Endothelial cell (in vitro differentiated cells): Measurements from ENCODE around the gene IRF1. TPM values are rescaled to one million over a fixed set of nuclear protein-coding genes. Genes with fewer than 3 reads are reported as not detected.

Source experiments
- DNase-seq: peaks from one replicate; pipeline ENCODE4 v3.0.0; 2021; ENCODE audit warnings: low spot score
- H3K27ac Mint-ChIP-seq: one replicate; pipeline ENCODE4 v1.8.0; 2021; ENCODE audit warnings: mixed read lengths, inconsistent platforms; ENCODE audit not compliant: unreplicated experiment
- H3K27me3 Mint-ChIP-seq: one replicate; pipeline ENCODE4 v1.8.0; 2021; ENCODE audit warnings: mild to moderate bottlenecking, moderate library complexity, mixed read lengths, inconsistent platforms; ENCODE audit not compliant: unreplicated experiment
- H3K36me3 Mint-ChIP-seq: one replicate; pipeline ENCODE4 v1.8.0; 2021; ENCODE audit warnings: mild to moderate bottlenecking, low read depth, mixed read lengths, inconsistent platforms; ENCODE audit not compliant: unreplicated experiment
- H3K4me1 Mint-ChIP-seq: one replicate; pipeline ENCODE4 v1.8.0; 2021; ENCODE audit warnings: mild to moderate bottlenecking, mixed read lengths, inconsistent platforms; ENCODE audit not compliant: unreplicated experiment
- H3K4me3 Mint-ChIP-seq: one replicate; pipeline ENCODE4 v1.8.0; 2021; ENCODE audit warnings: mild to moderate bottlenecking, mixed read lengths, inconsistent platforms; ENCODE audit not compliant: unreplicated experiment
- H3K9me3 Mint-ChIP-seq: one replicate; pipeline ENCODE4 v1.8.0; 2021; ENCODE audit warnings: mixed read lengths, inconsistent platforms; ENCODE audit not compliant: unreplicated experiment
- CTCF ChIP-seq: fragments of 200-600 bp; sonication (generic); IDR thresholded peaks from one replicate; pipeline ENCODE4 v1.5.0; 2021; ENCODE audit warnings: antibody characterized with exemption; ENCODE audit not compliant: unreplicated experiment
- total RNA-seq: library from RNA; stranded (reverse); fragmentation: NEBNext Ultra II Directional; extraction: Animal tissue kit (Norgen Biotek cat#: 25700); gene quantifications from one replicate; pipeline ENCODE4 v1.2.1, GENCODE V29; 2021; ENCODE audit not compliant: unreplicated experiment

The IRF1 gene
- total RNA-seq, 1 donor from 2014 or later, result 7.1 TPM

GRCh38 chr5:132459983-132460838, 30.4 kb downstream of the IRF1 start:
- peaks cover 20% of the 10 kb centered on the region for H3K27me3 Mint-ChIP-seq
- peak; percentile 20 for TF ChIP-seq CTCF

GRCh38 chr5:132459031-132459982, 31.3 kb downstream of the IRF1 start:
- no peak for TF ChIP-seq CTCF
- no peak for DNase-seq
- H3K4me3 Mint-ChIP-seq, result no peak overlapping the region
- H3K27ac Mint-ChIP-seq, result no peak overlapping the region
- H3K36me3 Mint-ChIP-seq, result peaks cover 4% of the 10 kb centered on the region
- H3K4me1 Mint-ChIP-seq, result peaks cover 17% of the 10 kb centered on the region
- H3K9me3 Mint-ChIP-seq, result no peaks in the 10 kb centered on the region
- H3K27me3 Mint-ChIP-seq, result peaks cover 19% of the 10 kb centered on the region

More at GRCh38 chr5:132459983-132460838, 30.4 kb downstream of the IRF1 start:
- H3K27ac Mint-ChIP-seq, result peak overlapping the region; percentile 61
- no peak for DNase-seq
- H3K4me1 Mint-ChIP-seq, result peaks cover 24% of the 10 kb centered on the region
- H3K36me3 Mint-ChIP-seq, result peaks cover 4% of the 10 kb centered on the region
- no peaks in the 10 kb centered on the region for H3K9me3 Mint-ChIP-seq
- no peak overlapping the region for H3K4me3 Mint-ChIP-seq

- H3K4me1 Mint-ChIP-seq, result peaks cover 16% of the 10 kb centered on the region
- H3K27me3 Mint-ChIP-seq, result peaks cover 19% of the 10 kb centered on the region
- H3K9me3 Mint-ChIP-seq, result no peaks in the 10 kb centered on the region
- DNase-seq, result no peak
- TF ChIP-seq CTCF, result no peak
- H3K27ac Mint-ChIP-seq, result no peak overlapping the region
- no peak overlapping the region for H3K4me3 Mint-ChIP-seq
- peaks cover 4% of the 10 kb centered on the region for H3K36me3 Mint-ChIP-seq
Measured at GRCh38 chr5:132458651-132459030, 31.9 kb downstream of the IRF1 start.

GRCh38 chr5:132458226-132458560, 32.4 kb downstream of the IRF1 start:
- no peak for TF ChIP-seq CTCF
- peaks cover 17% of the 10 kb centered on the region for H3K27me3 Mint-ChIP-seq
- no peak overlapping the region for H3K4me3 Mint-ChIP-seq
- H3K36me3 Mint-ChIP-seq, result peaks cover 4% of the 10 kb centered on the region
- H3K9me3 Mint-ChIP-seq, result no peaks in the 10 kb centered on the region
- H3K27ac Mint-ChIP-seq, result no peak overlapping the region
- DNase-seq, result no peak
- peaks cover 16% of the 10 kb centered on the region for H3K4me1 Mint-ChIP-seq
